HG03280 (cell line): ENCODE results near the gene FPR2.

Experiments used
- ATAC-seq: cut with Tn5 transposase; IDR thresholded peaks from one replicate; pipeline ENCODE4 v1.9.1; 2021; ENCODE audit warnings: mild to moderate bottlenecking, moderate library complexity; ENCODE audit not compliant: unreplicated experiment

The FPR2 gene

GRCh38 chr19:51781999-51782398 is 21.0 kb downstream of the FPR2 start:
- ATAC-seq: no peak

- no peak for ATAC-seq
These were observed 22.4 kb downstream of the FPR2 start for GRCh38 chr19:51783372-51783771.

- no peak for ATAC-seq
These were observed 23.3 kb downstream of the FPR2 start for GRCh38 chr19:51784109-51784785.

- ATAC-seq: no peak
These were observed 24.1 kb downstream of the FPR2 start for GRCh38 chr19:51784922-51785690.

GRCh38 chr19:51786646-51787494 is 25.9 kb downstream of the FPR2 start:
- ATAC-seq: no peak

GRCh38 chr19:51788029-51788428 is 27.0 kb downstream of the FPR2 start:
- no peak for ATAC-seq

GRCh38 chr19:51789061-51789795 is 28.2 kb downstream of the FPR2 start:
- no peak for ATAC-seq

- ATAC-seq: no peak
These were observed 32.0 kb downstream of the FPR2 start for GRCh38 chr19:51792932-51793331.

GRCh38 chr19:51793994-51794393 is 33.0 kb downstream of the FPR2 start:
- no peak for ATAC-seq

GRCh38 chr19:51794885-51795490 is 34.0 kb downstream of the FPR2 start, which contains the start of gene FPR3:
Gene FPR3 (plus strand): TSS chr19:51795157. CDS start chr19:51823749, 28,592 bp downstream.
- ATAC-seq: no peak

GRCh38 chr19:51796195-51796679 is 35.3 kb downstream of the FPR2 start:
- no peak for ATAC-seq

GRCh38 chr19:51797480-51797879 is 36.5 kb downstream of the FPR2 start:
- no peak for ATAC-seq

- ATAC-seq: no peak
These were observed 37.1 kb downstream of the FPR2 start for GRCh38 chr19:51798062-51798461.

- ATAC-seq: no peak
These were observed 38.2 kb downstream of the FPR2 start for GRCh38 chr19:51799034-51799773.

GRCh38 chr19:51799774-51800472 is 38.9 kb downstream of the FPR2 start:
- ATAC-seq: no peak

- ATAC-seq: no peak
These were observed 39.7 kb downstream of the FPR2 start for GRCh38 chr19:51800473-51801244.

- ATAC-seq: no peak
These were observed 41.8 kb downstream of the FPR2 start for GRCh38 chr19:51802775-51803174.

GRCh38 chr19:51803519-51803918 is 42.5 kb downstream of the FPR2 start:
- no peak for ATAC-seq
